ENCODE data around the gene BRINP3. TPM values are rescaled to one million over a fixed set of nuclear protein-coding genes. Genes with fewer than 3 reads are reported as not detected.

BRINP3 gene
- total RNA-seq, 1 donor from 2014 or later = 6.6 TPM

DNA sequence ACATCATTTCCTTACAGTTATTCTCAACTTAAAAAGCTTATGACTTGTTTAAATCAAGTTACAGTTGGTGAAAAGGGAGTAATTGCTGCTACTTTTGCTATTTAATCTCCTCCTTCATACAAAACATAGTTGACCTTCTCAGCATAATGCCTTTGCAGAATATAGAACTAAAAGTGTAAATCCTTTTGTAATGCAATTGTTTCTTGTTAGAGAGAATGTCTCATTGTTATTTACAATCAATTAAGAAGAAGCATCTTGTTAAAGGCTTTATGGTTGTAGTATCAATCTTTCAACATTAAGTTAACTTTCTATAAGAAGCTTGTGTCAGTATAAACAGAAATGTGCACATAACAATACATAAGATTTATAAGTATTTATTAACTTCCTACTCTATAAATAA is 360.7 kb downstream of the BRINP3 start:
- H3K9me3 Mint-ChIP-seq = no peaks in the 10 kb centered on the region
- H3K36me3 Mint-ChIP-seq = no peaks in the 10 kb centered on the region
- no peaks in the 10 kb centered on the region for H3K4me1 Mint-ChIP-seq (ENCODE audit: unreplicated experiment)
- no peak for DNase-seq (ENCODE audit: extremely low spot score, unreplicated experiment)
- H3K27ac Mint-ChIP-seq = no peak overlapping the region
- no peaks in the 10 kb centered on the region for H3K27me3 Mint-ChIP-seq
- TF ChIP-seq, protein P1, sequence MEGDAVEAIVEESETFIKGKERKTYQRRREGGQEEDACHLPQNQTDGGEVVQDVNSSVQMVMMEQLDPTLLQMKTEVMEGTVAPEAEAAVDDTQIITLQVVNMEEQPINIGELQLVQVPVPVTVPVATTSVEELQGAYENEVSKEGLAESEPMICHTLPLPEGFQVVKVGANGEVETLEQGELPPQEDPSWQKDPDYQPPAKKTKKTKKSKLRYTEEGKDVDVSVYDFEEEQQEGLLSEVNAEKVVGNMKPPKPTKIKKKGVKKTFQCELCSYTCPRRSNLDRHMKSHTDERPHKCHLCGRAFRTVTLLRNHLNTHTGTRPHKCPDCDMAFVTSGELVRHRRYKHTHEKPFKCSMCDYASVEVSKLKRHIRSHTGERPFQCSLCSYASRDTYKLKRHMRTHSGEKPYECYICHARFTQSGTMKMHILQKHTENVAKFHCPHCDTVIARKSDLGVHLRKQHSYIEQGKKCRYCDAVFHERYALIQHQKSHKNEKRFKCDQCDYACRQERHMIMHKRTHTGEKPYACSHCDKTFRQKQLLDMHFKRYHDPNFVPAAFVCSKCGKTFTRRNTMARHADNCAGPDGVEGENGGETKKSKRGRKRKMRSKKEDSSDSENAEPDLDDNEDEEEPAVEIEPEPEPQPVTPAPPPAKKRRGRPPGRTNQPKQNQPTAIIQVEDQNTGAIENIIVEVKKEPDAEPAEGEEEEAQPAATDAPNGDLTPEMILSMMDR (conservative IDR thresholded peaks at IDR 0.05) = no peak
- no peak overlapping the region for H3K4me3 Mint-ChIP-seq

DNA sequence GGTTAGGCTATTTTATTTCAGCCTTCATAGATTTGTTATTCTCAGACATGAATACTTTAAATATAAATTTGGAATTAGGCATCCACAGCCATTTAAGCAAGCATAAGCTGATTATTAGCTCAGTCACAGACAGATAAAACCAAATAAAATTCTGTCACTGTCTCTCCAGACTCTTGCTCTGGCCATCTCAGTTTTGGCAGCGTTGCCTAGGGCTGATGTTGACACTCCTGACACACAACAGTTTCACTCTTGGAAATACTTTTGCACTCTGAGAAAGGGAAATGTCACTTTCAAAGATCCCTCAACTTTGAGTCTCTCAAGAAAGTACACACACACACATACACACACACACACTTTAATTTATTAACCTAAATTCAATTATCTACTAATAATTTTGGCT is 372.7 kb downstream of the BRINP3 start:
- Mint-ChIP-seq H3K4me3 (no peak overlapping the region), H3K9me3 (no peaks in the 10 kb centered on the region), H3K4me1 (ENCODE audit: unreplicated experiment) (no peaks in the 10 kb centered on the region), H3K27ac (no peak overlapping the region), H3K36me3 (no peaks in the 10 kb centered on the region), H3K27me3 (no peaks in the 10 kb centered on the region)
- no peak for DNase-seq (ENCODE audit: extremely low spot score, unreplicated experiment)
- TF ChIP-seq, protein P1 (conservative IDR thresholded peaks at IDR 0.05) = no peak

DNA sequence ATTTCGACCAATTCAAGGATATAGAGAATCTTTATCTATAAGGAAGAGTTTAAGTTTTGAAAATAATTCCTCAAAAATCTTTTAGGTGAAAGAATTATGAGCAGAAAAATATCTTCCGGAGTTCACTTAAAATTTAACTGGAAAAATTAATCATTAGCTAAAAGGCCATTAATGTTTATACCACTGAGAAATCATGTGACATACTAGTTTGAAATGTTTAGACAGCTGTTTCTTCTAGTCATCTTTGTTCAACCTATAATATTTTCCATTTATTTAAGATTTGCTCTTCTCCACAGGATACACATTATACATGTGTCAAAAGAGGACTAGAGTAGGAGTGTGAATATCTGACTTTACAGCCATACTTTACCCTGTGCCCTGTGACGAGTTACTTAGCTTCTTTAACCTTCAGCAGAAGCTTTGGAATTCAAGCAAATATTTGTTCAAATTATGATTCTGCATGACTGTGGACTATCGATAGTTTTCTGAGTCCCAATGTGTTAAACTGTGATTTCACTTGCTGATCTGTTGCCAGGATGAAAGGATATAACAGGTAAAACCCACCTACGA is 374.8 kb downstream of the BRINP3 start:
- H3K4me3 Mint-ChIP-seq = no peak overlapping the region

DNA sequence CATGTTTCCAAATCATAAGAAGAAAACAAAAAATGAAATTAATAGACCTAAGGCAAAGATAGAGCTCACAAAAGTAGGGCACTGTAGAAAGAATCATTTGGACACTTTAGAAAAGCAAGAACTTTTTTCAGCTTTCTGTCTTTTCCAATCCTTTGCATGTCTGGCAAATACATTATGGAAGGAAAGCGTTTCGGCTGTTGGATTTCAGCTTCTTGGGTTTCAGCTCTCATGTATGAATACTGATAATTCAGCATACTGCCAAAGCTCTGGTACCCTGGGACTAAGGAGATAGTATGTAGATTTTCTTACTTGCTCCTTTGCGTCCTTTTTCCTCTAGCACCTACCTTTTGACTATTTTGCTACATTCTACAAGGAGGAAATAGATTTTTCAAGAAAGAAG is 375.9 kb downstream of the BRINP3 start:
- TF ChIP-seq, protein P1 (conservative IDR thresholded peaks at IDR 0.05) = no peak
- Mint-ChIP-seq H3K4me1 (ENCODE audit: unreplicated experiment) (no peaks in the 10 kb centered on the region), H3K27me3 (no peaks in the 10 kb centered on the region), H3K27ac (no peak overlapping the region), H3K36me3 (no peaks in the 10 kb centered on the region), H3K4me3 (no peak overlapping the region), H3K9me3 (no peaks in the 10 kb centered on the region)
- DNase-seq (ENCODE audit: extremely low spot score, unreplicated experiment) = no peak

More for the DNA sequence above, 374.8 kb downstream of the BRINP3 start:
- Mint-ChIP-seq H3K9me3 (no peaks in the 10 kb centered on the region), H3K27ac (no peak overlapping the region), H3K36me3 (no peaks in the 10 kb centered on the region), H3K27me3 (no peaks in the 10 kb centered on the region), H3K4me1 (ENCODE audit: unreplicated experiment) (no peaks in the 10 kb centered on the region)
- TF ChIP-seq, protein P1 (conservative IDR thresholded peaks at IDR 0.05) = no peak
- no peak for DNase-seq (ENCODE audit: extremely low spot score, unreplicated experiment)

DNA sequence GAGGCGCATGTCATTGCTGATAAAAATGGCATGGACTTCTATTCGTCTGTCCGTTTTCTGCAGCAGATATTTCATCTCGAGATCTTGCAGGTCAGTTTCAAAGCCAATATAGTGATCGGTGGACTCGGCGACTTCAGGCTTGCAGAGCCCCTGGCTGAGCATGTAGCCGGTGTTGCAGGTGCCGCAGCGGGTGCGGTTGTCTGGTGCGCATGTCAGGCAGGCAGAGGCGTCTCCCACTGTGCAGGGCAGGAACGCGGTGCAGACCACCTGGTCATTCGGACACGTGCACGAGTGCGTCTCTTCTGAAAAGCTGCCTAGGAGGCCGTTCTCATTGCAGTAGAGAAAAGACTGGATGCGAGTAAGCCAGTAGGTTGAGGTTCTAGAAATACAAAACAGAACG is 378.9 kb downstream of the BRINP3 start:
- Mint-ChIP-seq H3K27ac (no peak overlapping the region), H3K27me3 (no peaks in the 10 kb centered on the region)
- TF ChIP-seq, protein P1 (conservative IDR thresholded peaks at IDR 0.05) = no peak

DNA sequence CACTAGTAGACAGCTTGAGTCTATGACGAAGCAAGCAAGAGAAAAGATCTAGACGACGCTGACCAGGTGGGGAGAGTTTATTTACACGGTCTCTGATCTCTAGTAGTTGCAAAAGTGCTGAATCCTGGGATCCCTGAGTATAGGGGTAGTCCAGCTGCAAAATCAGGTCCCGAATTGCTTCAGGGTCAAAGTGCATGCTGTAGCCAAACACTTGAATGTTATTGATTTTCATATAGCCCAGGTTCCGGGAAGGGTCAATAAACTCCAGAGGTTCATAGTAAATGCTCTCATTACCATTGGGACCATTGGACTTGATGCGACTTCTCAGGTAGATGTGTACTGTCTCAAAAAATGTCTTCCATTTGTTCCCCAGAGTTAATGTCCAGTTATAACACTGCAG is 379.6 kb downstream of the BRINP3 start:
- Mint-ChIP-seq H3K36me3 (no peaks in the 10 kb centered on the region), H3K27me3 (no peaks in the 10 kb centered on the region), H3K9me3 (no peaks in the 10 kb centered on the region), H3K27ac (no peak overlapping the region), H3K4me1 (ENCODE audit: unreplicated experiment) (no peaks in the 10 kb centered on the region), H3K4me3 (no peak overlapping the region)
- TF ChIP-seq, protein P1 (conservative IDR thresholded peaks at IDR 0.05) = no peak
- DNase-seq (ENCODE audit: extremely low spot score, unreplicated experiment) = no peak

More for the DNA sequence above, 378.9 kb downstream of the BRINP3 start:
- DNase-seq (ENCODE audit: extremely low spot score, unreplicated experiment) = no peak
- no peaks in the 10 kb centered on the region for H3K4me1 Mint-ChIP-seq (ENCODE audit: unreplicated experiment)
- H3K36me3 Mint-ChIP-seq = no peaks in the 10 kb centered on the region
- H3K9me3 Mint-ChIP-seq = no peaks in the 10 kb centered on the region
- no peak overlapping the region for H3K4me3 Mint-ChIP-seq

All from type B pancreatic cell (in vitro differentiated cells).